ENCODE results near the gene SLC35D1.

GRCh38 chr1:67044631-67045270 is 9.2 kb downstream of the SLC35D1 start:
- TF ChIP-seq CTCF (IDR thresholded peaks at IDR 0.05) (no peak), POLR2A (IDR thresholded peaks at IDR 0.05) (no peak)

Measured in sigmoid colon (tissue), 3 donors.